CD4-positive, alpha-beta T cell treated with Interleukin-17A for 1 hour (primary cell): ENCODE results near the gene PTPN18.
"Not testable (repeated sequence)": the region's sequence is repeated elsewhere in the genome, so short reads cannot be mapped to it uniquely, and the experiment has no call there.

Experiments used
- DNase-seq: peaks from one replicate; pipeline ENCODE4 v3.0.0-alpha.2; 2020

Gene PTPN18, protein sequence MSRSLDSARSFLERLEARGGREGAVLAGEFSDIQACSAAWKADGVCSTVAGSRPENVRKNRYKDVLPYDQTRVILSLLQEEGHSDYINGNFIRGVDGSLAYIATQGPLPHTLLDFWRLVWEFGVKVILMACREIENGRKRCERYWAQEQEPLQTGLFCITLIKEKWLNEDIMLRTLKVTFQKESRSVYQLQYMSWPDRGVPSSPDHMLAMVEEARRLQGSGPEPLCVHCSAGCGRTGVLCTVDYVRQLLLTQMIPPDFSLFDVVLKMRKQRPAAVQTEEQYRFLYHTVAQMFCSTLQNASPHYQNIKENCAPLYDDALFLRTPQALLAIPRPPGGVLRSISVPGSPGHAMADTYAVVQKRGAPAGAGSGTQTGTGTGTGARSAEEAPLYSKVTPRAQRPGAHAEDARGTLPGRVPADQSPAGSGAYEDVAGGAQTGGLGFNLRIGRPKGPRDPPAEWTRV

DNA sequence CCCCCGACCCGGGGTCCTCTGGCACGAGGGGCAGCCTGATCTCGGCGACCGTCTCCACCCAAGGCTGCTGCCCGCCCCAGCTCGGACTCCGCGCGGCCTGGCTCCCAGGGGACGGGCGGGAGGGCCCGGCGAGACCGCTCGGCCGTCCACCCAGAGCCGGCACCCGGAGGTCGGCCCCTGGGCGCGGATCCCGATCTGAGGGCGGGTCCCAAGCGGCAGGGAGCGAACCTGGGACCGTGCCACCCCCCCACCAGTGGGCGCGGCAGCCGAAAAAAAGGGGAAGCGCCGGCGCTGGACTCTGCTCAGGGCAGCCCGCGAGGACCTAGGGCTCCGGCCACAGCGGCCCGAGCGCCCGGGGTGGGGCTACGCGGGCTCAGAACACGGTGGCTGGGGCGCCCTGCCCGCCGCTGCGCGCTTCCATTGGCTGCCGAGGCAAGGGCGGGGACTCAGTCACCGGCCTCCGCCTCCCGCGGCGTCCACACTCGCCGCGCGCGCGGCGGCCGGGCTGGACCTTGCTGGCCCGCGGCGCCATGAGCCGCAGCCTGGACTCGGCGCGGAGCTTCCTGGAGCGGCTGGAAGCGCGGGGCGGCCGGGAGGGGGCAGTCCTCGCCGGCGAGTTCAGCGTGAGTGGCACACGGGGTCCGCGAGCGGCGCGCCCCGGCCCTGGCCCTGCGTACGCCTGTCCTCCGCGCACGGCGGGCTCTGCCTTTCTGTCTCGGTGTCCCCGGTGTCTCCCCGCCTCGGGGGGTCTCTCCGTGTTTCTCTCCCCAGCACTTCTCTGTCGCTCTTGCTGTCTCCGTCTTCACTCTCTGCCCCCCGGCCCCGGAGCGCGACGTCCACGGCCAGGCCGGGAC is at the start of gene PTPN18:
PTPN18 (plus strand) TSS at position 479 of the 854 bp plus-strand sequence; CDS start at position 531, 52 bp downstream.
- DNase-seq: peak; percentile 65

DNA sequence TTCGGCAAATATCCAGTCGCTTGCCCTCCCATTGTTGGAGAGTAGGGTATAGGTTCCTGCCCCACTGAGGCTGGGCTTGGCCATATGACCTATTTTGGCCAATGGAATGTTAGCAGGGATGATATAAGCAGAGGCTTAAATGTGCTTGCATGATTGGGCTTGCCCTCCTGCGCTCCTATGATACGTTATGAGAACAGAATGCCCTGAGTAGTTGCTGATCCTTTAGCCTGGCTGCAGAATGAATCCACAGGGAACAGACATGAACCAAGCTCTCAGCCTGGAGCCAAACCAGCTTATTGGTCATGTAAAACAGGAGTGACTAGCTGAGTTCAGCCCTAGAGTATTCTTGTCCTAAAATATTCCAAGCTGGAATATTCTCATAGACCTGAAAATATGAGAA is 48.0 kb upstream of the PTPN18 start:
- no peak for DNase-seq

DNA sequence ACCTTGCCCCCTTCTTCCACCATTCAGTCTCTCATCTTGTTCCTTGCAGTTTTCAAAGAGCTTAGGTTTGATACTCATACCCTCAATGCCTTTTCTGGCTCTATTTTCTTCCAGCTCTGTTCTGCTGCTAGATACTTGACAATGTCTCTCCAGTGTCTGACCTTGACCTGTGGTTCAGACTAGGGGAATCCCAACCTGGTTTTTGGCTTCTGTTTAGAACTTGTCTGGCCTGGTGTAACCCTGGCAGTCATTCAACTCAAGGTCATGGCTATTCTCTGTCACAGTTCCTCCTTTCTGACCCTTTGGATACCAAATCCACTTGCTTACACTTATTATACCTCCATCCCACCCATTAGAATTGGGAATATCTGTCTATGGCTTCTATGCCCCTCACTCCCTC is 45.0 kb upstream of the PTPN18 start:
- DNase-seq: no peak

DNA sequence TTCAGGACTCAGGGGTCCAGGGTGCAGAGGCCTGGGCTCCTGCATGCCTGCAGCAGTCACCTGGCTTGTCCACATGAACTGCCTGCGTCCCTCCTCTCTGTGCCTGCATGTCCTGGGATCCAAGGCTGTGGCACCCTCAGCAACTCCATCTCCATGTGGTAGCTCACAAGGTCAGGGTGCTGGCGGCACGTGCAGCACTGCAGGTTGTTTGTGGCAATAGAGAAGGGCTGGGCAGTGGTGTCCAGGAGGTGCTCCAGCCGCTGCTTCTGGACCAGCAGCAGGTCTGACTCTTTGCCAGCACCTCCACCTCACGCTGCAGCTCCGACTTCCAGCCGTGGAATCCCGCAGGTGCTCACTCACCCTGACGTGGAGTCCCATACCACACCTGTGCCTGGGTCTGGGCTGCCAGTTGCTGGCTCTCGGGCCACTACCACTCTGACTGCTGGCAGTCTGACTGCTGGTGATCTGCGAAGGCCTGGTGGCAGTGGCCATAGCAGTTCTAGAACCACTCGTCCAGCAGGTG is 42.0 kb upstream of the PTPN18 start:
- DNase-seq: no peak

DNA sequence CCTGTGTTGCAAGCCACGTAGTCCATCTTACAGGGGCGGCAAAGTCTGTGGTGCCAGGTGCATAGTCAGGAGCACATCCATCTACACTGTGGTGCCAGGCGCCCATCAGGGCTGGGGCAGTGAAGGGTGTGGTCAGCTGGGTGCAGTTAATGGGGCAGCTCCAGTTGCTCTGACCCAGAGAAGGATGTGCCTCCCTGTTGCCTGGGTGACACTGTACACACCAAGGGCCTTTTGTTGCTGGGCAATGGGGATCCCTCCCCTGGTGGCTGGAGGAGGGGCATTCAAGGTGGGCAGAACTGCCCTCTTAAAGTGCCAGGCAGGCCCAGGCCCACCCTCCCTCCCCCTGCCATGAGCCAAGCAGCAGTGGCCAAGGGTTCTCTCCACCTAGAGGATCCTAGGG is 41.5 kb upstream of the PTPN18 start:
- no peak for DNase-seq

DNA sequence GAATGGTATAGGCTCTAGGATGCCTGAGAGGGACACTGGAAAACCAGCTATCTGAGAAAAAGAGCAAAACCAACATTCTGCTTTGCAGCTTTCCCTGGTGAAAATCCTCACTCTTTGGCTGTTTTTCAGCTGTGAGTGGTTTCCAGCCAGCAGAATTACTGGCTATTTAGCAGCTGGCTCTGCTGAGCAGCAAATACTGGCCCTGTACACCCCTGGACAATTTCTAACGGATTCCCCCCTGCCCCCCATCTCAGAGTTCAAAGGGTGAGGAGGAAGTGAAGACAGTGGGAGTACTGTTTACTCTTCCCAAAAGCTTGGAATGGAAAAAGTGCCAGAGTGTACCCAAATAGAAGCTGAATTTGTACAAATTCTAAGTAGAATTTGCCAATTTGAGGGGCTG is 39.3 kb upstream of the PTPN18 start:
- no peak for DNase-seq

DNA sequence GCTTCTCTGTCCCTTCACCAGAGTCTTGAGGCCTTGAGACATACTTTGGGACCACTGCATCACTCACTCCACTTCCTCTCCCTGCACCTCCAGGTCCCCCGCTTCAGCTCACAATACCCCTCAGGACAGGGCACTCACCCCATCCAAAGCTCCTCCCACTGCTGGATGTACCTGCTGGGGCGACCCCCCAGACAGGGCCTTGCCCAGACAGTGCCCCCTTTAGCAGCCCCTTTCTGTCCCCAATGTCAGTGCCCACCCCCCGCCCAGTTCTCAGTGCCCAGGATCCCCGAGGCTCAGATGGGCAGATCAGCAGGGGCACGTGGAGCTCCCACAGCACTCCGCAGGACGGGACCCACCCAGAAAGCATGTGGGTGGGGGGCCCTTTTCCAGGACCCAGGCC is 37.0 kb upstream of the PTPN18 start:
- no peak for DNase-seq

DNA sequence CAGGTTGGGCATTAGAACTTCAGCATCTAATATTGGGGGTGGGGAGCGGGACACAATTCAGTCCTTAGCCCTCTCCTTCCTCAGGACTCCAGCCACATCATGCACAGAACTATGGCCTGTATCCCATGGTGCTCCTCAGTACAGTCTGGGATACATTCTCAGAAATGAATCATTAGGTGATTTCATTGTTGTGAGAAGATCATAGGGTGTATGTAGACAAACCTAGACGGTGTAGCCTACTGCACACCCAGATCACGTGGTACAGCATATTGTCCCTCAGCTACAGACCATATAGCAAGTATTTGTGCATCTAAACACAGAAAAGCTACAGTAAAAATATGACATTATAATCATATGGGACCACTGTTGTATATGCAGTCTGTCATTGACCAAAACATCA is 36.3 kb upstream of the PTPN18 start:
- no peak for DNase-seq

DNA sequence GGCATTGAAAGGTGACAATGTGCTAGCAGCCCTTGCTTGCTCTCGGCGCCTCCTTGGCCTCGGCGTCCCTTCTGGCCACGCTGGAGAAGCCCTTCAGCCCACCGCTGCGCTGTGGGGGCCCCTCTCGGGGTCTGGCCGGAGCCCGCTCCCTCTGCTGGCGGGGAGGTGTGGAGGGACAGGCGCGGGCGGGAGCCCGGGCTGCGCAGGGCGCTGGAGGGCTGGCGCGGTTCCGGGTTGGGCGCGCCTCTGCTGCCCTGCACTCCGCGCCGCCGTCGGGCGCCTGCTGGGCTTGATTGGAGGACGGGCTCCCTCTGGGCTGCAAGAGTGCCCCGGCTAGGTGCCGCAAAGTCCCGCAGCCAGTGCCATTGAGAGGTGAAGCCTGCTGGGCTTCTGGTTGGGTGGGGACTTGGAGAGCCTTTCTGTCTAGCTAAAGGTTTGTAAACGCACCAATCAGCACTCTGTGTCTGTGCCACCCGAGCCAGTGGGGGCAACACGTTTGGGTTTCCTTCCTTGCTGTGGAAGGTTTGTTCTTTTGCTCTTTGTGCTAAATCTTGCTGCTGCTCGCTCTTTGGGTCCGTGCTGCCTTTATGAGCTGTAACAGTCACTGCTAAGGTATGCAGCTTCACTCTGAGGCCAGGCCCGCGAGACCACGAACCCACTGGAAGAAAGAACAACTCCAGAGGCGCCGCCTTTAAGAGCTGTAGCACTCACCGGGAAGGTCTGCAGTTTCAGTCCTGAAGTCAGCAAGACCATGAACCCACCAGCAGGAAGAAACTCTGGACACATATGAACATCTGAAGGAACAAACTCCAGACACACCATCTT is 27.9 kb upstream of the PTPN18 start:
- DNase-seq: no peak

DNA sequence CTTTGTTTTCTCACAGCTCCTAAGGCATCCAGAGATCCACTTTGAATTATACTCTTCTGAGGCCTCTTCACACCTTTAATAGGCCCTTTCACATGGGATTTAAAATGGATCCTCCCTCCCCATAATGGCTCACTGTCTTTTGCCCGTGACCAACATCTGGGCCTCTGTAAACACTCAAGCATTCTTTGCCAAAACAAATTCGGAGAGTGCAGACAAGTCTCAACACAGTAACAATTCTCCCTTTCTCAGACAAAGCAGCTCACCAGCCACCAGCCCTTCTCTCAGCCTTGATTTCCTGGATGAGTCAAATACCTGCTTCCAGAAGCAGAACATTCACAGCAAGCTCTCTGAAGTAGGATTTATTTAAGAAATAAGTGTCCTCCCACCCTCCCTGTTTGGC is 27.1 kb upstream of the PTPN18 start:
- no peak for DNase-seq

DNA sequence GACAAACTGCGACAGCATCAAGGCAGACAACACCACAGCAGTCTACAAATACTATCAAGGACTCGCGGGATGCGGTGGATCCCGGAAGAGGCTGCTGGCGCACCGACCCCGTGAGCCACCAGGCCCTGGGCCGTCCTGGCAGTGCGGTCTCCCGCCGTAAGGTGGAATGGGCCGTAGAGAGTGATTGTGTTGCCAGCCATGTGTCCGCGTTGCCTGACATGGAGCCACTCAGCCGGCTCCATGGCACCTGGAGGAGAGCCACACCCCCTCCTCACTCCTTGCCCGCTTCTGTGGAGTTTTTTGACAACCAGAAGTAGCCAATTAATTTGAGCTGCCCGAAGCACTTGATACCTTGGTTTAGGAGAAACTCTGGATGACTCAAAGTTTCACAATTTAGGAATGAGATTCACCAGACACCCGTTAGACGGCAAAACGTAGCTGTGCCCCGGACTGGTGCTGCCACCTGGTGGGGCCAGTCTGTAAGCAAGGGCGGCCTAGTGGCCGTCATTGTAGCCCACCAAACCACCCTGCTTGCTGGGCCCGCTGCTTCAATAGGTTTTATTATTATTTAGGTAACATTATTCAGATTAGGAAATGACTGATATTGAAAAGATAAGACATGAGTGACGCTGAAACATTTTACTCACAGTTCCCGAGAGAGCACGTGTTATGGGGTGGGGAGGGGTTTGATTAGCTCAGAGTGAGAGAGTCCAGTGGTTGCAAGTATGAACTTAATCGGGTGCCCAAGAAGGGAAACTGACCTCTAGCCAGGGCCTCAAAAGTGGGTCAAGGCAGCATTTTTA is 23.4 kb upstream of the PTPN18 start:
- DNase-seq: peak; percentile 69

DNA sequence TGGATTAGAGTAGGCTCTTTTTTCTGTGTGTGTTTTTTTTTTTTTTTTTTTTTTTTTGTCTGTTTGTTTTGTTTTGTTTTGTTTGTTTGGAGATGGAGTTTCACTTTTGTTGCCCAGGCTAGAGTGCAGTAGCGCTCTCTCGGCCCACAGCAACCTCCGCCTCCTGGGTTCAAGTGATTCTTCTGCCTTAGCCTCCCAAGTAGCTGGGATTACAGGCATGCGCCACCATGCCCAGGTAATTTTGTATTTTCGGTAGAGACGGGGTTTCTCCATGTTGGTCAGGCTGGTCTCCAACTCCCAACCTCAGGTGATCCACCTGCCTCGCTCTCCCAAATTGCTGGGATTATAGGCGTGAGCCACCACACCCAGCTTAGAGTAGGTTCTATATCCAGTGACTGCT is 22.6 kb upstream of the PTPN18 start:
- not testable (repeated sequence) for DNase-seq

DNA sequence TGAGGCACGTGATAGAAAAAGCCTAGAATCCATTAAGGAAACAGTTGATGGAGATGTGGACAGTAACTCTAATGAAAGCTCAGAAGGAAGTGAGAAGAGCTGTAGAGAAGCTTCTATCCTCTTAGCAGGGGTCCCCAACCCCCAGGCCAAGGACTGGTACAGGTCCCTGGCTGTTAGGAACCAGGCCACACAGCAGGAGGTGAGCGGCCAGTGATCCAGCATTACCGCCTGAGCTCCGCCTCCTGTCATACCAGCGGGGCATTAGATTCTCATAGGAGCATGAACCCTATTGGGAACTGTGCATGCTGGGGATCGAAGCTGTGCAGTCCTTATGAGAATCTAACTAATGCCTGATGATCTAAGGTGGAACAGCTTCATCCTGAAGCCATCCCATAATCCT is 21.8 kb upstream of the PTPN18 start:
- no peak for DNase-seq

DNA sequence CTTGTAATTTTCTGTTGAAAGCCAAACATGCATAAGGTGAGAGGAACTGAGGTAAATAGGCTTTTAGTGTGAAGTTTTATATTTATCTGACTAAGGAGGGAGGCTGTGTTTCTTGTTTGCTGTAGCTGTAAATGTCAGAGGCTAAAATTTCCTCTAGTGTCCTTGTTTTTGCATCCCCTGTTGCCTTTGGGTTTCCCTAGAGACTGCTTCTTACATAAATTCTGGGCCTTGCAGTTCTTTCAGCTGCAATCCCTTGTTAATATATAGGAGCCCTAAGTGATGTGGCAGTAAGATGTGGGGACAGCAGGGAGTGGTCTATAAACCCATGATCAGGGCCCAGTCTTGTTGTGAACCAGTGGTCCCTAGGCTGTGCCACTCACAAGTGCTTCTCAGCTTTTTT is 20.6 kb upstream of the PTPN18 start:
- no peak for DNase-seq

DNA sequence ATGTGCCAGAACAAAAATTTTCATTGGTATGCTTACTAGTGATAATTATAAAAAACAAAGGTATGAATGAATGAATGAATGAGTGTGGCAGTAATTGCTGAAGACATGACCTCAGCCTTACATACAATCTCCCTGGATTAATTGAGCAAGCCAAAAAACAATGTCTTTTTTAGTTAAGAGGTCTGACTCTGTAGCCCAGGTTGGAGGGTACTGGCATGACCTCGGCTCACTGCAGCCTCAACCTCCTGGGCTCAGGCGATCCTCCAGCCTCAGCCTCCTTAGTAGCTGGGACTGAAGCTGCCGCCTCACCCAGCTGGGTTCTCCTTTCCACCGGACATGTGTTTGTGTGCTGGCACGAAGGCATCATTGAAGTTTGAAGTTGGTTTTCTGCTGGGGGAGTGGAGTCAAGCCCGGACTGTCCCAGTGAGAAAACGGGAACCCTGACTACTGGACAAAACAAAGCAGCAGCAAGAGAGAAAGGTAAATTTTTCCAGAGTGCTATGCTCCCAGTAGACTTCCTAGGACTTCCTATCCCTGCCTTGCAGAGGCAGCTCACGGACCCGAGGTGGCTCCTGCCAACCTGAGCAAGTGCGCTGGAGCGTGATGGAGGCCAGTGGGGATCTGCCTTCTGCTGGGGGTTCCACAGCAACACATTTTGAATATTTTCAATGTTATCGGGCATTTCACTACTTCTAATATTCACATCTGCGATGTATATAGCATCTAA is 19.5 kb upstream of the PTPN18 start:
- DNase-seq: no peak

DNA sequence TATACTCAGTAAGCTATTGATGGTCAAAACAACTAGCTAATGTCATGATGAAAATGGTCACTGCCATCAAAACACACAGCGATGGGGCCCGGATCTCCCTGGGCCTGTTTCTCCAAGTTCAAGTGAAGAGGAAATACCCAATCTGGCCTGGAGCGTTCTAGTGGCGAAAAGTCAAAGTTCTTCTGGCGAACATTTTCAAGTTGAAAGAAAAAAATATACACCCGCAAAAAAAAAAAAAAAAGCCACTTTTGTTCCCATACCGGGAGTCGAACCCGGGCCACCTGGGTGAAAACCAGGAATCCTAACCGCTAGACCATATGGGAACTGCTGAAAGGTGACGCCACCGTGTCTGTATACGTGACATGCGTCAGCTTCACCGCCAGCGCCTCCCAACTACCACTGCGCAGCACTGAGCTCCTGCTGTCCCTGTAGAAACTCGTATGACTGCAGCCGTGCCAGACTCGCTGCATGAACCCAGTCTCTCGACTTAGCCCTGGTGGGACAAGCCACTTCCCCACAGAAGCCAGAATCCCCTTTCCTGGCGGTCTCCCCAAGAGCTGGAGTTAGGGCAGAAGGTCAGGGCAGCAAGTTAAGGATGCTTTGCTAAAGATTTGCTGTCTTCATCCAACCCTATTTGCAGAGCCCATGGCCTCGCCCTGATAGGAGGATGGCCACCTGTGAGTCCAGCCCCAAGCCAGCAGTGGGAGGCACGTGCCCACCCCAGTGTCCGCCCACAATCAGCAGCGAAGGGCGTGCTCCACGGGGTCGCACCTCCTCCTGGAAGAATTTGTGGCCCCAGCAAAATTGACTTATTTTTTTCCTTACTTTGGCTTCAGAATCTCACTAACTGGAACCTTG is 18.8 kb upstream of the PTPN18 start:
- DNase-seq: peak; percentile 51

DNA sequence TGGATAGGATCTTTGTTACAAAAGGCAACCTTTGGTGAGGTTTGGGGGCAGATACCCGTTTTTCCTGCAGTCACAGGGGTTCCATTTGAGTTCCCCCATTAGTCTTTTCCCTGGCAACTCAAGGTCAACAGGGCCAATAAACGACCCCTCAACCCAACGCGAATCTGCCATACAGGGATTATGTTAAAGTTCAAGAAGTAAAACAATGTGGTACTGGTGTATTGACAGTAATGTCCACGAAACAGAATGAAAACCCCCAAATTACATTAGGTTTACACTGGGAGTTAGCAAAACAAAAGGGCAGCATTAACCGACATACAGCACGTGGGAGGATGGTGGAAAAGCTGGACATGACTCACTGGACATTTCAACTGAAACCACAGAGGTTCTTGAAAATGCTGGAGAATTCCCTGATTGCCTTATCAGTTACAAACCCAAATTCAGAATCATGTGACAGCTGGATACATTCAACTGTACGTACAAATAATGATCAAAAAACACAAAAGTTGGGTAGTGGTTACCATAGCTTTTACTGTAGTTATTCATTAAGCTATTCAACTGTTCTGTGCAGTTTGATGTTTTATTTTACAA is 18.0 kb upstream of the PTPN18 start:
- DNase-seq: no peak

DNA sequence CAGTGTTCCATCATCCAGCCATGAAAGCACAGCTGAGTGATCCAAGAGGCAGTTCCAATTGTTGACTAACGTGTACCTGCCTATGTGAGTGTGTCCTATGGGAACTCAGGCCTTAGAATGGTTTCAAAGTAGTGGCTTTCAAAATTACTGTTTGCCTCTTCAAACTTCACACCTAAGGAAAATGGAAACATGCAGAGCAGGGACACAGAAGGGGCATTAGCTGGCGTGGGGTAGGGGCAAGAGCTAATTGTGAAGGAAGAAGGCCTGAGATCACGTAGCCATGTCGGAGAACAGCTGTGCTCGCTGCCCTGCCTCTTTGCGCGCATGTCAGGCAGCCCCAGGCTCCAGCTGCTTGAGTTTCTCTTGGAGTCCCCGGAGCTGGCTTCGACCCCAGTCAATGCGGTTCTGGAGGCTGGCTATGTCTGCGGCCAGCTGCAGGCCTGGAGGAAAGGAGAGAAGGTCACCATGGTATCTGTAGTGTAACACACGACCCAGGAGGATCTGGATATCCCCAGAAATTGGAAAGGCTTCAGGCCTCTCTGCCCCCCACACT is 17.0 kb upstream of the PTPN18 start:
- DNase-seq: no peak
